ENCODE measurements around the gene FOSL1. TPM values are rescaled to one million over a fixed set of nuclear protein-coding genes. Genes with fewer than 3 reads are reported as not detected.
"Not testable (repeated sequence)": the region's sequence is repeated elsewhere in the genome, so short reads cannot be mapped to it uniquely, and the experiment has no call there.

The FOSL1 gene
- total RNA-seq, 5 donors from 2014 or later (not counting 1 experiment from before 2014, with no cell fraction given) = 0.49 to 1.6 (median 0.65) TPM

GRCh38 chr11:65851083-65851579, 49.1 kb downstream of the FOSL1 start:
- H3K4me3 Mint-ChIP-seq = no peak overlapping the region

GRCh38 chr11:65850217-65851082, 49.7 kb downstream of the FOSL1 start:
- ATAC-seq (replicated peaks in 1 of 4) (peak in 1 of 4 experiments; percentile 14), DNase-seq (no peak)
- H3K4me1 ChIP-seq (ENCODE audit: control insufficient read depth in 1 of 2, extremely low read depth in 1 of 2, insufficient read depth in 2 of 2, low read length in 2 of 2) = peaks cover under 1 to 25% of the 10 kb centered on the region in 2 experiments
- peaks cover 19 to 50% of the 10 kb centered on the region in 2 donors for H3K36me3 ChIP-seq (ENCODE audit: control insufficient read depth in 2 of 2, extremely low read depth in 1 of 2, insufficient read depth in 1 of 2, low read length in 1 of 2)
- CTCF ChIA-PET = interaction anchor here in 1 of 2 donors (1.0 to 1.1 kb wide), 2 partner anchors 10 to 38 kb away, joined by 3 to 4 read pairs; partner anchors contain the start of genes FIBP and MUS81
- no peaks in the 10 kb centered on the region for H3K27me3 ChIP-seq (replicated peaks in 1 of 2; ENCODE audit: control insufficient read depth in 2 of 2, extremely low read depth in 1 of 2, insufficient read depth in 2 of 2, low read length in 1 of 2)
- POLR2A ChIA-PET = interaction anchor here in 1 of 2 donors (0.6 kb wide), 1 partner anchor 85 kb away, joined by 3 read pairs; no protein-coding TSS in a partner anchor
- Mint-ChIP-seq H3K9me3 (no peaks in the 10 kb centered on the region), H3K4me3 (no peak overlapping the region), H3K36me3 (peaks cover 33% of the 10 kb centered on the region), H3K27ac (no peak overlapping the region), H3K27me3 (no peaks in the 10 kb centered on the region), H3K4me1 (peaks cover 18 to 24% (median 24%) of the 10 kb centered on the region in 3 donors)
- H3K27ac ChIP-seq (ENCODE audit: low read length) = no peak overlapping the region
- WGBS (ENCODE audit: insufficient coverage) = 82% methylated on average over 8 of the region's 20 CpGs
- no peaks in the 10 kb centered on the region for H3K9me3 ChIP-seq
- H3K4me3 ChIP-seq (ENCODE audit: control insufficient read depth in 1 of 2, extremely low read depth in 1 of 2, low read length in 1 of 2) = no peak overlapping the region

More at GRCh38 chr11:65851083-65851579, 49.1 kb downstream of the FOSL1 start:
- Histone ChIP-seq H3K36me3 (ENCODE audit: control insufficient read depth in 2 of 2, extremely low read depth in 1 of 2, insufficient read depth in 1 of 2, low read length in 1 of 2) (peaks cover 21 to 56% of the 10 kb centered on the region in 2 donors), H3K27me3 (replicated peaks in 1 of 2; ENCODE audit: control insufficient read depth in 2 of 2, extremely low read depth in 1 of 2, insufficient read depth in 2 of 2, low read length in 1 of 2) (no peaks in the 10 kb centered on the region), H3K27ac (ENCODE audit: low read length) (no peak overlapping the region), H3K9me3 (no peaks in the 10 kb centered on the region), H3K4me3 (ENCODE audit: control insufficient read depth in 1 of 2, extremely low read depth in 1 of 2, low read length in 1 of 2) (no peak overlapping the region), H3K4me1 (ENCODE audit: control insufficient read depth in 1 of 2, extremely low read depth in 1 of 2, insufficient read depth in 2 of 2, low read length in 2 of 2) (peaks cover 8 to 31% of the 10 kb centered on the region in 2 experiments)
- DNase-seq (no peak), ATAC-seq (replicated peaks in 1 of 4) (peak in 1 of 4 experiments; percentile 14)
- Mint-ChIP-seq H3K27ac (no peak overlapping the region), H3K27me3 (no peaks in the 10 kb centered on the region), H3K4me1 (peaks cover 23 to 31% (median 31%) of the 10 kb centered on the region in 3 donors), H3K36me3 (peaks cover 40% of the 10 kb centered on the region), H3K9me3 (no peaks in the 10 kb centered on the region)
- no CpG with 5 or more reads among the region's 14 CpGs for WGBS (ENCODE audit: insufficient coverage)
- ChIA-PET POLR2A (interaction anchor here in 1 of 2 donors (0.6 kb wide), 1 partner anchor 85 kb away, joined by 3 read pairs; no protein-coding TSS in a partner anchor), CTCF (interaction anchor here in 1 of 2 donors (1.1 kb wide), 1 partner anchor 38 kb away, joined by 3 read pairs; the partner anchor contains the start of gene FIBP)

GRCh38 chr11:65849771-65850216, 50.4 kb downstream of the FOSL1 start:
- ChIA-PET CTCF (interaction anchor here in 1 of 2 donors (0.7 to 1.0 kb wide), 2 partner anchors 10 to 126 kb away, joined by 4 to 5 read pairs; partner anchors contain the start of gene MUS81), POLR2A (no interaction called here)
- Mint-ChIP-seq H3K27ac (peak overlapping the region in 1 of 2 donors; percentile 39), H3K4me3 (no peak overlapping the region), H3K36me3 (peaks cover 29% of the 10 kb centered on the region), H3K27me3 (no peaks in the 10 kb centered on the region), H3K9me3 (no peaks in the 10 kb centered on the region), H3K4me1 (peaks cover 16 to 20% (median 19%) of the 10 kb centered on the region in 3 donors)
- 84% methylated on average over 10 of the region's 16 CpGs for WGBS (ENCODE audit: insufficient coverage)
- Histone ChIP-seq H3K4me1 (ENCODE audit: control insufficient read depth in 1 of 2, extremely low read depth in 1 of 2, insufficient read depth in 2 of 2, low read length in 2 of 2) (peaks cover 0 to 18% of the 10 kb centered on the region in 2 experiments), H3K27ac (ENCODE audit: low read length) (no peak overlapping the region), H3K4me3 (ENCODE audit: control insufficient read depth in 1 of 2, extremely low read depth in 1 of 2, low read length in 1 of 2) (no peak overlapping the region), H3K27me3 (replicated peaks in 1 of 2; ENCODE audit: control insufficient read depth in 2 of 2, extremely low read depth in 1 of 2, insufficient read depth in 2 of 2, low read length in 1 of 2) (no peaks in the 10 kb centered on the region), H3K36me3 (ENCODE audit: control insufficient read depth in 2 of 2, extremely low read depth in 1 of 2, insufficient read depth in 1 of 2, low read length in 1 of 2) (peaks cover 13 to 43% of the 10 kb centered on the region in 2 donors), H3K9me3 (no peaks in the 10 kb centered on the region)
- no peak for ATAC-seq (replicated peaks in 1 of 4)
- DNase-seq = no peak

- Mint-ChIP-seq H3K27ac (peak overlapping the region; percentile 39 to 57), H3K4me3 (no peak overlapping the region), H3K9me3 (no peaks in the 10 kb centered on the region), H3K27me3 (no peaks in the 10 kb centered on the region), H3K4me1 (peaks cover 12 to 16% (median 15%) of the 10 kb centered on the region in 3 donors), H3K36me3 (peaks cover 24% of the 10 kb centered on the region)
- no peaks in the 10 kb centered on the region for H3K27me3 ChIP-seq (replicated peaks in 1 of 2; ENCODE audit: control insufficient read depth in 2 of 2, extremely low read depth in 1 of 2, insufficient read depth in 2 of 2, low read length in 1 of 2)
- peaks cover 10 to 39% of the 10 kb centered on the region in 2 donors for H3K36me3 ChIP-seq (ENCODE audit: control insufficient read depth in 2 of 2, extremely low read depth in 1 of 2, insufficient read depth in 1 of 2, low read length in 1 of 2)
- no peaks in the 10 kb centered on the region for H3K9me3 ChIP-seq
- no peak overlapping the region for H3K4me3 ChIP-seq (ENCODE audit: control insufficient read depth in 1 of 2, extremely low read depth in 1 of 2, low read length in 1 of 2)
- H3K27ac ChIP-seq (ENCODE audit: low read length) = no peak overlapping the region
- no peak for ATAC-seq (replicated peaks in 1 of 4)
- H3K4me1 ChIP-seq (ENCODE audit: control insufficient read depth in 1 of 2, extremely low read depth in 1 of 2, insufficient read depth in 2 of 2, low read length in 2 of 2) = peaks cover 0 to 14% of the 10 kb centered on the region in 2 experiments
- ChIA-PET CTCF (interaction anchor here in 1 of 2 donors (0.7 to 1.0 kb wide), 2 partner anchors 11 to 126 kb away, joined by 4 to 5 read pairs; partner anchors contain the start of gene MUS81), POLR2A (no interaction called here)
- WGBS (ENCODE audit: insufficient coverage) = 91% methylated on average over 7 of the region's 8 CpGs
- DNase-seq = no peak
Measured at GRCh38 chr11:65849366-65849765, 50.8 kb downstream of the FOSL1 start.

- 75% methylated on average over 5 of the region's 7 CpGs for WGBS (ENCODE audit: insufficient coverage)
- not testable (repeated sequence) for H3K9me3 ChIP-seq; ATAC-seq (replicated peaks in 1 of 4); DNase-seq; H3K4me1 Mint-ChIP-seq; H3K27me3 Mint-ChIP-seq; H3K27ac ChIP-seq (ENCODE audit: low read length); H3K4me1 ChIP-seq (ENCODE audit: control insufficient read depth in 1 of 2, extremely low read depth in 1 of 2, insufficient read depth in 2 of 2, low read length in 2 of 2); H3K4me3 ChIP-seq (ENCODE audit: control insufficient read depth in 1 of 2, extremely low read depth in 1 of 2, low read length in 1 of 2); H3K27me3 ChIP-seq (replicated peaks in 1 of 2; ENCODE audit: control insufficient read depth in 2 of 2, extremely low read depth in 1 of 2, insufficient read depth in 2 of 2, low read length in 1 of 2); H3K4me3 Mint-ChIP-seq; H3K9me3 Mint-ChIP-seq
- Mint-ChIP-seq H3K27ac (peak overlapping the region in 1 of 2 donors; percentile 8), H3K36me3 (peaks cover 18% of the 10 kb centered on the region)
- POLR2A ChIA-PET = interaction anchor here (0.6 to 0.7 kb wide), 2 partner anchors 265 to 498 kb away, joined by 3 to 4 read pairs; no protein-coding TSS in a partner anchor
- peaks cover 10 to 32% of the 10 kb centered on the region in 2 donors for H3K36me3 ChIP-seq (ENCODE audit: control insufficient read depth in 2 of 2, extremely low read depth in 1 of 2, insufficient read depth in 1 of 2, low read length in 1 of 2)
- CTCF ChIA-PET = interaction anchor here in 1 of 2 donors (0.6 to 1.0 kb wide), 2 partner anchors 11 to 19 kb away, joined by 3 read pairs; no protein-coding TSS in a partner anchor
Measured at GRCh38 chr11:65848693-65849092, 51.5 kb downstream of the FOSL1 start.

- CTCF ChIA-PET = interaction anchor here in 1 of 2 donors (1.5 kb wide), 1 partner anchor 37 kb away, joined by 3 read pairs; no protein-coding TSS in a partner anchor
- H3K36me3 ChIP-seq (ENCODE audit: control insufficient read depth in 2 of 2, extremely low read depth in 1 of 2, insufficient read depth in 1 of 2, low read length in 1 of 2) = peaks cover 10 to 23% of the 10 kb centered on the region in 2 donors
- ATAC-seq (replicated peaks in 1 of 4) (no peak), DNase-seq (no peak)
- POLR2A ChIA-PET = interaction anchor here in 1 of 2 donors (0.7 kb wide), 1 partner anchor 42 kb away, joined by 5 read pairs; no protein-coding TSS in a partner anchor
- H3K4me3 ChIP-seq (ENCODE audit: control insufficient read depth in 1 of 2, extremely low read depth in 1 of 2, low read length in 1 of 2) = no peak overlapping the region
- H3K27me3 ChIP-seq (replicated peaks in 1 of 2; ENCODE audit: control insufficient read depth in 2 of 2, extremely low read depth in 1 of 2, insufficient read depth in 2 of 2, low read length in 1 of 2) = no peaks in the 10 kb centered on the region
- Mint-ChIP-seq H3K27ac (peak overlapping the region in 1 of 2 donors; percentile 22), H3K4me3 (no peak overlapping the region), H3K27me3 (no peaks in the 10 kb centered on the region), H3K4me1 (peaks cover 0 to 3% (median 3%) of the 10 kb centered on the region in 3 donors), H3K36me3 (peaks cover 11% of the 10 kb centered on the region), H3K9me3 (no peaks in the 10 kb centered on the region)
- no peaks in the 10 kb centered on the region for H3K4me1 ChIP-seq (ENCODE audit: control insufficient read depth in 1 of 2, extremely low read depth in 1 of 2, insufficient read depth in 2 of 2, low read length in 2 of 2)
- no peaks in the 10 kb centered on the region for H3K9me3 ChIP-seq
- H3K27ac ChIP-seq (ENCODE audit: low read length) = no peak overlapping the region
- no CpG with 5 or more reads among the region's 3 CpGs for WGBS (ENCODE audit: insufficient coverage)
Measured at GRCh38 chr11:65847746-65848145, 52.4 kb downstream of the FOSL1 start.
